GM23338 (cell line): ENCODE results near the gene MAD1L1. TPM values are rescaled to one million over a fixed set of nuclear protein-coding genes. Genes with fewer than 3 reads are reported as not detected.

Experiments
- ATAC-seq: fragments of 200-7000 bp; cut with Tn5 transposase; 3 replicates; pipeline ENCODE4 v1.9.1; 2020
- DNase-seq: peaks from one replicate; pipeline ENCODE4 v3.0.0-alpha.2; 2015; ENCODE audit warnings: low spot score
- H2AFZ ChIP-seq: fragments of 200-600 bp; sonication (generic); 2 replicates; pipeline ENCODE4 v1.8.0; 2016; ENCODE audit warnings: antibody characterized with exemption, mild to moderate bottlenecking, moderate library complexity
- H3F3A ChIP-seq: fragments of 200-600 bp; sonication (generic); replicated peaks from 2 replicates; pipeline ENCODE4 v1.8.0; 2017; ENCODE audit warnings: antibody characterized with exemption, mixed run types, low read depth
- H3K27ac ChIP-seq: fragments of 200-600 bp; sonication (generic); 2 replicates; pipeline ENCODE4 v1.6.1; 2016; ENCODE audit warnings: low read depth
- H3K27me3 ChIP-seq: fragments of 200-600 bp; sonication (generic); 2 replicates; pipeline ENCODE4 v1.8.0; 2016; ENCODE audit warnings: mild to moderate bottlenecking, mixed run types, moderate library complexity; ENCODE audit not compliant: insufficient read depth
- H3K36me3 ChIP-seq: fragments of 200-600 bp; sonication (generic); 2 replicates; pipeline ENCODE4 v1.8.0; 2016; ENCODE audit warnings: mild to moderate bottlenecking; ENCODE audit not compliant: insufficient read depth
- H3K4me1 ChIP-seq: fragments of 200-600 bp; sonication (generic); 2 replicates; pipeline ENCODE4 v1.8.0; 2016; ENCODE audit warnings: mild to moderate bottlenecking, moderate library complexity; ENCODE audit not compliant: insufficient read depth
- H3K4me2 ChIP-seq: fragments of 200-600 bp; sonication (generic); 2 replicates; pipeline ENCODE4 v1.7.1; 2017; ENCODE audit warnings: mixed run types
- H3K4me3 ChIP-seq: fragments of 200-600 bp; sonication (generic); 2 replicates; pipeline ENCODE4 v1.6.1; 2016; ENCODE audit warnings: mixed run types
- H3K79me2 ChIP-seq: fragments of 200-600 bp; sonication (generic); replicated peaks from 2 replicates; pipeline ENCODE4 v1.8.0; 2017; ENCODE audit warnings: mild to moderate bottlenecking; ENCODE audit not compliant: insufficient read depth
- H3K9me2 ChIP-seq: fragments of 200-600 bp; sonication (generic); 2 replicates; pipeline ENCODE4 v1.8.0; 2017; ENCODE audit not compliant: insufficient read depth
- H4K20me1 ChIP-seq: fragments of 200-600 bp; sonication (generic); replicated peaks from 2 replicates; pipeline ENCODE4 v1.8.0; 2017; ENCODE audit warnings: mild to moderate bottlenecking; ENCODE audit not compliant: insufficient read depth
- H3K27ac Mint-ChIP-seq: 2 replicates; pipeline ENCODE4 v1.8.0; 2020; ENCODE audit warnings: inconsistent platforms, mild to moderate bottlenecking, moderate library complexity, mixed read lengths
- H3K27me3 Mint-ChIP-seq: 3 replicates; pipeline ENCODE4 v1.8.0; 2022; ENCODE audit warnings: low read depth, mild to moderate bottlenecking, moderate library complexity, mixed read lengths, inconsistent platforms; ENCODE audit not compliant: insufficient read depth, poor library complexity
- H3K36me3 Mint-ChIP-seq: 3 replicates; pipeline ENCODE4 v1.8.0; 2021; ENCODE audit warnings: low read depth, mild to moderate bottlenecking, inconsistent platforms, moderate library complexity, mixed read lengths
- H3K4me1 Mint-ChIP-seq: 3 replicates; pipeline ENCODE4 v1.8.0; 2020; ENCODE audit warnings: mild to moderate bottlenecking, inconsistent platforms, mixed read lengths
- H3K4me3 Mint-ChIP-seq: 3 replicates; pipeline ENCODE4 v1.8.0; 2021; ENCODE audit warnings: moderate library complexity, mild to moderate bottlenecking, inconsistent platforms, mixed read lengths
- H3K9me3 Mint-ChIP-seq: 3 replicates; pipeline ENCODE4 v1.8.0; 2020; ENCODE audit warnings: moderate library complexity, mild to moderate bottlenecking, inconsistent platforms, mixed read lengths
- EZH2 ChIP-seq: fragments of 200-600 bp; sonication (generic); IDR thresholded peaks from one replicate; pipeline ENCODE4 v1.8.0; 2017; ENCODE audit warnings: antibody characterized with exemption, mild to moderate bottlenecking, low read depth; ENCODE audit not compliant: unreplicated experiment
- EZH2phosphoT487 ChIP-seq: fragments of 200-600 bp; sonication (generic); IDR thresholded peaks from one replicate; pipeline ENCODE4 v1.8.1; 2018; ENCODE audit warnings: antibody characterized with exemption; ENCODE audit not compliant: unreplicated experiment
- JUNB ChIP-seq: IDR thresholded peaks from one replicate; pipeline ENCODE4 v1.6.1; 2016; ENCODE audit warnings: antibody characterized with exemption; ENCODE audit not compliant: unreplicated experiment
- POLR2AphosphoS5 ChIP-seq: IDR thresholded peaks from 2 replicates; pipeline ENCODE4 v1.6.1; 2016; ENCODE audit warnings: antibody characterized with exemption, low read depth
- STAT1 ChIP-seq: IDR thresholded peaks from one replicate; pipeline ENCODE4 v1.6.1; 2016; ENCODE audit warnings: antibody characterized with exemption; ENCODE audit not compliant: unreplicated experiment
- ZNF114 ChIP-seq: fragments of 250-450 bp; sonication (Bioruptor Pico); IDR thresholded peaks from 2 replicates; pipeline ENCODE4 v1.5.0; 2020; ENCODE audit warnings: mild to moderate bottlenecking, moderate library complexity
- ZNF331 ChIP-seq: fragments of 250-450 bp; sonication (Bioruptor Pico); IDR thresholded peaks from 2 replicates; pipeline ENCODE4 v1.5.0; 2020; ENCODE audit warnings: low read depth, mild to moderate bottlenecking, moderate library complexity
- polyA plus RNA-seq: library from polyadenylated mRNA; unstranded; fragments of >200 nt; fragmentation: Nextera tagmentation; extraction: Ambion mirVana; gene quantifications from 2 replicates; pipeline ENCODE4 v1.2.1, GENCODE V29; 2016
- total RNA-seq: library from RNA; depleted of rRNA; stranded (reverse); fragments of >200 nt; shearing (Covaris generic); gene quantifications from 2 replicates; pipeline ENCODE4 v1.2.3, GENCODE V29; 2014
- TF ChIP-seq, protein P1 (sequence below): IDR thresholded peaks from one replicate; pipeline ENCODE4 v1.6.1; 2018; ENCODE audit warnings: antibody characterized with exemption; ENCODE audit not compliant: unreplicated experiment
- TF ChIP-seq, protein P2 (sequence below), 2 experiments: fragments of 200-600 bp in 1 of 2; sonication (generic) in 1 of 2; conservative IDR thresholded peaks; 2 replicates each; pipeline versions ENCODE4 v1.5.1 to v1.6.1; 2016 to 2017; ENCODE audit warnings: antibody characterized with exemption in 2 of 2, low read depth in 2 of 2, mild to moderate bottlenecking in 2 of 2, moderate library complexity in 1 of 2

MAD1L1 gene
- total and polyA plus RNA-seq, 2 experiments from 2014 or later, result 40.3 to 59.3 TPM

DNA sequence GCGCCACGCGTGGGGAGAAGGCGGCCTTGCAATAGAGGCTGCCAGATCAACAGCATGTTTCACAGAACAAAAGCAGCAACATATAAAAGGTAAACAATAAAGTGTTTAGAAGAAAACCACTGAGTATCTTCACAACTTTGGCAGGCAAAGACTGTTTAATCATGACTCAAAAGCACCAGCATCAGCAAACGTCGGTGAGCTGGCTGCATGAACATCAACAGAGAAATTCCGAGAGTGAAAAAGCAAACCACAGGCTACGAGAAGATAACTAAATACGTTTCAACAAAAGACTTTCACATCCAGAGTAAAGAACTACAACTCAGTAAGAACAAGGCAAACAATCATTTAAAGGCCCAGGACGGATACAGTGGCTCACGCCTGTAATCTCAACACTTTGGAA, 172.0 kb downstream of the MAD1L1 start (continued):
- TF ChIP-seq, protein P1, sequence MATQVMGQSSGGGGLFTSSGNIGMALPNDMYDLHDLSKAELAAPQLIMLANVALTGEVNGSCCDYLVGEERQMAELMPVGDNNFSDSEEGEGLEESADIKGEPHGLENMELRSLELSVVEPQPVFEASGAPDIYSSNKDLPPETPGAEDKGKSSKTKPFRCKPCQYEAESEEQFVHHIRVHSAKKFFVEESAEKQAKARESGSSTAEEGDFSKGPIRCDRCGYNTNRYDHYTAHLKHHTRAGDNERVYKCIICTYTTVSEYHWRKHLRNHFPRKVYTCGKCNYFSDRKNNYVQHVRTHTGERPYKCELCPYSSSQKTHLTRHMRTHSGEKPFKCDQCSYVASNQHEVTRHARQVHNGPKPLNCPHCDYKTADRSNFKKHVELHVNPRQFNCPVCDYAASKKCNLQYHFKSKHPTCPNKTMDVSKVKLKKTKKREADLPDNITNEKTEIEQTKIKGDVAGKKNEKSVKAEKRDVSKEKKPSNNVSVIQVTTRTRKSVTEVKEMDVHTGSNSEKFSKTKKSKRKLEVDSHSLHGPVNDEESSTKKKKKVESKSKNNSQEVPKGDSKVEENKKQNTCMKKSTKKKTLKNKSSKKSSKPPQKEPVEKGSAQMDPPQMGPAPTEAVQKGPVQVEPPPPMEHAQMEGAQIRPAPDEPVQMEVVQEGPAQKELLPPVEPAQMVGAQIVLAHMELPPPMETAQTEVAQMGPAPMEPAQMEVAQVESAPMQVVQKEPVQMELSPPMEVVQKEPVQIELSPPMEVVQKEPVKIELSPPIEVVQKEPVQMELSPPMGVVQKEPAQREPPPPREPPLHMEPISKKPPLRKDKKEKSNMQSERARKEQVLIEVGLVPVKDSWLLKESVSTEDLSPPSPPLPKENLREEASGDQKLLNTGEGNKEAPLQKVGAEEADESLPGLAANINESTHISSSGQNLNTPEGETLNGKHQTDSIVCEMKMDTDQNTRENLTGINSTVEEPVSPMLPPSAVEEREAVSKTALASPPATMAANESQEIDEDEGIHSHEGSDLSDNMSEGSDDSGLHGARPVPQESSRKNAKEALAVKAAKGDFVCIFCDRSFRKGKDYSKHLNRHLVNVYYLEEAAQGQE, result no peak
- TF ChIP-seq ZNF114 (no peak), EZH2 (no peak), STAT1 (no peak), JUNB (no peak), ZNF331 (CRISPR knock-in tag) (no peak)
- TF ChIP-seq, protein P2, sequence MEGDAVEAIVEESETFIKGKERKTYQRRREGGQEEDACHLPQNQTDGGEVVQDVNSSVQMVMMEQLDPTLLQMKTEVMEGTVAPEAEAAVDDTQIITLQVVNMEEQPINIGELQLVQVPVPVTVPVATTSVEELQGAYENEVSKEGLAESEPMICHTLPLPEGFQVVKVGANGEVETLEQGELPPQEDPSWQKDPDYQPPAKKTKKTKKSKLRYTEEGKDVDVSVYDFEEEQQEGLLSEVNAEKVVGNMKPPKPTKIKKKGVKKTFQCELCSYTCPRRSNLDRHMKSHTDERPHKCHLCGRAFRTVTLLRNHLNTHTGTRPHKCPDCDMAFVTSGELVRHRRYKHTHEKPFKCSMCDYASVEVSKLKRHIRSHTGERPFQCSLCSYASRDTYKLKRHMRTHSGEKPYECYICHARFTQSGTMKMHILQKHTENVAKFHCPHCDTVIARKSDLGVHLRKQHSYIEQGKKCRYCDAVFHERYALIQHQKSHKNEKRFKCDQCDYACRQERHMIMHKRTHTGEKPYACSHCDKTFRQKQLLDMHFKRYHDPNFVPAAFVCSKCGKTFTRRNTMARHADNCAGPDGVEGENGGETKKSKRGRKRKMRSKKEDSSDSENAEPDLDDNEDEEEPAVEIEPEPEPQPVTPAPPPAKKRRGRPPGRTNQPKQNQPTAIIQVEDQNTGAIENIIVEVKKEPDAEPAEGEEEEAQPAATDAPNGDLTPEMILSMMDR (conservative IDR thresholded peaks at IDR 0.05; ENCODE audit: low read depth in 2 of 2), result no peak

DNA sequence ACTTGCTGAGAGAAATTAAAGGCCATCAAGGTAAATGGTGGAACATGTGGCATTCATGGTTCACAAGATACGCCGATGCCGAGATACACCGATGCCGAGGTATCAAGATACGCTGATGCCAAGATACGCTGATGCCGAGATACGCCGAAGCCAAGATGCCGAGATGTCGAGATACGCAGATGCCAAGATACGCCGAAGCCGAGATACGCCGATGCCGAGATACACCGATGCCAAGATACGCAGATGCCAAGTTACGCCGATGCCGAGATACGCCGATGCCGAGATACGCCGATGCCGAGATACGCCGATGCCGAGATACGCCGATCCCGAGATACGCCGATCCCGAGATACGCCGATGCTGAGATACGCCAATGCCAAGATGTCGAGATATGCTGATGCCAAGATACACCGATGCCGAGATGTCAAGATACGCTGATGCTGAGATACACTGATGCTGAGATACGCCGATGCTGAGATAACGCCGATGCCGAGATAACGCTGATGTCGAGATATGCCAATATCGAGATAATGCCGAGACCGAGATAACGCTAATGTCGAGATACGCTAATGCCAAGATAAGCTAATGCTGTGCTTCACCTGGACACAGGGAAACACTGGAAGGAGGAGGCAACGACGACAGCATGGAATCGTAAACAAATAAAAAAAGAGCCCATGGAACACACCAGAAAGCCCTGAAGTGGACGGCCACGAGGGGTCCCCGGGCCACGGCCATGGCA, 172.6 kb downstream of the MAD1L1 start:
- H3K4me2 ChIP-seq, result no peak overlapping the region
- Mint-ChIP-seq H3K27me3 (peaks cover 19% of the 10 kb centered on the region), H3K4me1 (no peaks in the 10 kb centered on the region; the same call in 2 of the 3 replicates), H3K9me3 (peaks cover 22% of the 10 kb centered on the region), H3K36me3 (peaks cover 36% of the 10 kb centered on the region), H3K4me3 (no peak overlapping the region), H3K27ac (no peak overlapping the region)
- peaks cover 4% of the 10 kb centered on the region; the same call in 1 of the 2 replicates for H3K36me3 ChIP-seq
- H3K9me2 ChIP-seq, result no peaks in the 10 kb centered on the region
- DNase-seq (no peak), ATAC-seq (no peak)
- H3K79me2 ChIP-seq, result no peaks in the 10 kb centered on the region; the same call in 1 of the 2 replicates
- no peaks in the 10 kb centered on the region for H4K20me1 ChIP-seq
- no peak overlapping the region for H3K4me3 ChIP-seq
- no peaks in the 10 kb centered on the region for H3K4me1 ChIP-seq
- H3K27ac ChIP-seq, result no peak overlapping the region
- no peaks in the 10 kb centered on the region for H3K27me3 ChIP-seq
- H2AFZ ChIP-seq, result no peak overlapping the region
- H3F3A ChIP-seq, result no peaks in the 10 kb centered on the region
- TF ChIP-seq EZH2phosphoT487 (no peak), POLR2AphosphoS5 (no peak), EZH2 (no peak), ZNF331 (CRISPR knock-in tag) (no peak), ZNF114 (no peak)
- TF ChIP-seq, protein P1, result no peak
